HG02852 (cell line): ENCODE measurements around the gene CRYGN.

Experiments used
- ATAC-seq: cut with Tn5 transposase; IDR thresholded peaks from one replicate; pipeline ENCODE4 v1.9.1; 2021; ENCODE audit warnings: mild to moderate bottlenecking, moderate library complexity; ENCODE audit not compliant: unreplicated experiment

CRYGN gene

GRCh38 chr7:151427705-151428377 lies 12.1 kb downstream of the CRYGN start:
- no peak for ATAC-seq

GRCh38 chr7:151426904-151427704 lies 12.8 kb downstream of the CRYGN start:
- no peak for ATAC-seq

- no peak for ATAC-seq
Measured at GRCh38 chr7:151426441-151426903, 13.5 kb downstream of the CRYGN start.

GRCh38 chr7:151425670-151426440 lies 14.1 kb downstream of the CRYGN start:
- no peak for ATAC-seq

- ATAC-seq, result no peak
Measured at GRCh38 chr7:151424799-151425198, 15.1 kb downstream of the CRYGN start.

- ATAC-seq, result no peak
Measured at GRCh38 chr7:151423936-151424335, 16.0 kb downstream of the CRYGN start.

- ATAC-seq, result no peak
Measured at GRCh38 chr7:151423226-151423625, 16.7 kb downstream of the CRYGN start.

GRCh38 chr7:151422212-151422611 lies 17.7 kb downstream of the CRYGN start:
- ATAC-seq, result no peak

GRCh38 chr7:151420144-151420543 lies 19.8 kb downstream of the CRYGN start:
- no peak for ATAC-seq

- ATAC-seq, result no peak
Measured at GRCh38 chr7:151416941-151417315, 23.0 kb downstream of the CRYGN start.

- ATAC-seq, result no peak
Measured at GRCh38 chr7:151416112-151416940, 23.6 kb downstream of the CRYGN start.

GRCh38 chr7:151415375-151416105 lies 24.4 kb downstream of the CRYGN start:
- no peak for ATAC-seq

GRCh38 chr7:151413241-151413640 lies 26.7 kb downstream of the CRYGN start:
- ATAC-seq, result no peak

GRCh38 chr7:151412318-151412717 lies 27.6 kb downstream of the CRYGN start:
- ATAC-seq, result no peak

- no peak for ATAC-seq
Measured at GRCh38 chr7:151411551-151411950, 28.4 kb downstream of the CRYGN start.

GRCh38 chr7:151410405-151411390 lies 29.2 kb downstream of the CRYGN start:
- ATAC-seq, result no peak

GRCh38 chr7:151409667-151410404 lies 30.1 kb downstream of the CRYGN start, which contains the start of gene WDR86:
Gene WDR86, minus strand, starts transcription at chr7:151410038. Its CDS starts 449 bp downstream, at chr7:151409589.
- no peak for ATAC-seq
